Keratinocyte (primary cell): ENCODE measurements around the gene CORO2B. TPM values are rescaled to one million over a fixed set of nuclear protein-coding genes. Genes with fewer than 3 reads are reported as not detected.

Experiments used
- DNase-seq: peaks from one replicate; pipeline ENCODE4 v3.0.0-alpha.2; 2011; ENCODE audit warnings: low read depth, missing footprints, low spot score
- FAIRE-seq: peaks from 2 replicates; lab custom pipeline; 2011; peaks lifted over from hg19 to GRCh38; lab: Jason Lieb, UNC
- H2AFZ ChIP-seq: 2 replicates; pipeline ENCODE4 v1.6.0; 2012; ENCODE audit warnings: low read length, control low read depth, inconsistent platforms; ENCODE audit not compliant: control insufficient read depth
- H3K27ac ChIP-seq: 2 replicates; pipeline ENCODE4 v1.5.1; 2011; ENCODE audit warnings: low read length; ENCODE audit not compliant: control insufficient read depth, insufficient read depth
- H3K27me3 ChIP-seq: 3 replicates; pipeline ENCODE4 v1.6.0; 2011; ENCODE audit warnings: low read length; ENCODE audit not compliant: control insufficient read depth, insufficient read depth; ENCODE audit errors: extremely low read depth
- H3K36me3 ChIP-seq, 2 experiments: 2 replicates in 1 of 2; 3 replicates in 1 of 2; pipeline ENCODE4 v1.5.1; 2011; ENCODE audit warnings: low read length in 2 of 2, mild to moderate bottlenecking in 1 of 2; ENCODE audit not compliant: control insufficient read depth in 2 of 2, insufficient read depth in 2 of 2; ENCODE audit errors: extremely low read depth in 1 of 2
- H3K4me1 ChIP-seq: 3 replicates; pipeline ENCODE4 v1.5.1; 2011; ENCODE audit warnings: low read length; ENCODE audit not compliant: control insufficient read depth, insufficient read depth; ENCODE audit errors: extremely low read depth
- H3K4me2 ChIP-seq: 3 replicates; pipeline ENCODE4 v1.6.0; 2011; ENCODE audit warnings: low read depth, low read length; ENCODE audit not compliant: control insufficient read depth, insufficient read depth; ENCODE audit errors: extremely low read depth
- H3K4me3 ChIP-seq, 3 experiments: fragments of 200-600 bp in 1 of 3; sonication (generic) in 1 of 3; 2 replicates in 2 of 3; 3 replicates in 1 of 3; pipeline ENCODE4 v1.5.1; 2011 to 2016; ENCODE audit warnings: low read length in 3 of 3, mild to moderate bottlenecking in 3 of 3, control low read depth in 2 of 3, inconsistent platforms in 1 of 3, low read depth in 1 of 3, mixed read lengths in 1 of 3, mixed run types in 1 of 3, moderate library complexity in 1 of 3; ENCODE audit not compliant: control insufficient read depth in 2 of 3, insufficient read depth in 2 of 3; ENCODE audit errors: extremely low read depth in 1 of 3
- H3K79me2 ChIP-seq: 2 replicates; pipeline ENCODE4 v1.6.0; 2012; ENCODE audit warnings: low read length; ENCODE audit not compliant: control insufficient read depth, insufficient read depth
- H3K9ac ChIP-seq: 3 replicates; pipeline ENCODE4 v1.6.0; 2011; ENCODE audit warnings: low read length; ENCODE audit not compliant: control insufficient read depth, insufficient read depth; ENCODE audit errors: extremely low read depth
- H3K9me1 ChIP-seq: 3 replicates; pipeline ENCODE4 v1.6.0; 2011; ENCODE audit warnings: low read length; ENCODE audit not compliant: control insufficient read depth, insufficient read depth; ENCODE audit errors: extremely low read depth
- H3K9me3 ChIP-seq: 2 replicates; pipeline ENCODE4 v1.5.1; 2012; ENCODE audit warnings: low read depth, low read length; ENCODE audit not compliant: control insufficient read depth
- H4K20me1 ChIP-seq: 3 replicates; pipeline ENCODE4 v1.6.0; 2011; ENCODE audit warnings: low read length; ENCODE audit not compliant: control insufficient read depth, insufficient read depth; ENCODE audit errors: extremely low read depth
- EZH2 ChIP-seq: IDR thresholded peaks from one replicate; pipeline ENCODE4 v1.6.1; 2012; ENCODE audit warnings: inconsistent platforms, mild to moderate bottlenecking, low read length, moderate library complexity
- dilution Hi-C: fragments of 300-500 bp; cut with MboI; formaldehyde crosslinking; loops from one replicate; pipeline ENCODE4 v1.7.0; 2020; ENCODE audit warnings: low sequenced_read_pairs; ENCODE audit not compliant: extremely low pct_ligation_motif_present
- polyA plus RNA-seq, 5 experiments: library from polyadenylated mRNA; depleted of rRNA in 3 of 5; stranded (reverse) in 3 of 5; stranded (forward) in 1 of 5; unstranded in 1 of 5; fragments of >200 nt; gene quantifications; 1 replicate in 1 of 5; 2 replicates in 3 of 5; 3 replicates in 1 of 5; pipeline versions ENCODE4 v1.2.1 to v1.2.3, GENCODE V29; 2011 to 2012; ENCODE audit warnings: missing spikeins in 2 of 5, low read depth in 1 of 5, low replicate concordance in 1 of 5
- TF ChIP-seq, protein P1 (sequence below), 3 experiments: IDR thresholded peaks in 1 of 3; conservative IDR thresholded peaks in 1 of 3; optimal IDR thresholded peaks in 1 of 3; 2 replicates in 2 of 3; 3 replicates in 1 of 3; pipeline versions ENCODE3 to v1.5.1; 2011; ENCODE audit warnings: low read length in 3 of 3, mild to moderate bottlenecking in 3 of 3, moderate library complexity in 2 of 3, control low read depth in 1 of 3, inconsistent platforms in 1 of 3; ENCODE audit not compliant: insufficient read depth in 2 of 3; ENCODE audit errors: extremely low read depth in 1 of 3

The CORO2B gene
- polyA plus RNA-seq, 1 donor (not counting 4 experiments of a cell fraction or from before 2014, with no cell fraction given) = 0.13 TPM

DNA sequence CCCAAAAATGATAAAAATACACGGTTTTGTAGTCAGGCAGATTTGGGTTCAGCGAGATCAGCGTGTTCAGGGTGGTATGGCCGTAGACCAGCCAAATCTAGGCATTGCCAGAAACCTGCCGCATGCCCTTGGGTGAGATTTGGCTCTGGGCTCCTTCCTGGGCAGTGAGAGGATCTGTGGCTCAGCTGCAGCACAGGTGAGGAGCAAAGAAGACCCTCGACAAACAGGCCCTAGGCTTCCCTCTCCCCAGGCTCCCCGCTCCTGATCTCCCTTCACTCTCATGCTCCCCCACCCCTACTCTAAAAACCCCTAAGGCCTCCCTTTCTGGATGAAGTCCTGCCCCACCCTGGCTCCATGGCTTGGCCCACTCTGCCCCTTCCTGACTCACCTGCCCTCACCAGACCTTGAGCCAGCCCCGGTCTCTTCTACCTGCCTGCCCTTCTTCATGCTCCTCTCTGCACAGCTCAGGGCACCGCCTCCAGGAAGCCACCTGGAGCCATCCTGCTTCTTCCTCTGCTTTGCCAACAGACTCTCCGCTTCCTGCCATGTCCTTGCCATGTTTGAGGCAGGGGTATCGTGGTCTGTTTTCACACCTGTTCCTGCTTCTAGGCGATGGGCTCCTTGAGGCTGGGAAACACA, 88.1 kb downstream of the CORO2B start:
- Histone ChIP-seq H3K27me3 (no peaks in the 10 kb centered on the region), H3K4me3 (no peak overlapping the region)
- FAIRE-seq = no peak

DNA sequence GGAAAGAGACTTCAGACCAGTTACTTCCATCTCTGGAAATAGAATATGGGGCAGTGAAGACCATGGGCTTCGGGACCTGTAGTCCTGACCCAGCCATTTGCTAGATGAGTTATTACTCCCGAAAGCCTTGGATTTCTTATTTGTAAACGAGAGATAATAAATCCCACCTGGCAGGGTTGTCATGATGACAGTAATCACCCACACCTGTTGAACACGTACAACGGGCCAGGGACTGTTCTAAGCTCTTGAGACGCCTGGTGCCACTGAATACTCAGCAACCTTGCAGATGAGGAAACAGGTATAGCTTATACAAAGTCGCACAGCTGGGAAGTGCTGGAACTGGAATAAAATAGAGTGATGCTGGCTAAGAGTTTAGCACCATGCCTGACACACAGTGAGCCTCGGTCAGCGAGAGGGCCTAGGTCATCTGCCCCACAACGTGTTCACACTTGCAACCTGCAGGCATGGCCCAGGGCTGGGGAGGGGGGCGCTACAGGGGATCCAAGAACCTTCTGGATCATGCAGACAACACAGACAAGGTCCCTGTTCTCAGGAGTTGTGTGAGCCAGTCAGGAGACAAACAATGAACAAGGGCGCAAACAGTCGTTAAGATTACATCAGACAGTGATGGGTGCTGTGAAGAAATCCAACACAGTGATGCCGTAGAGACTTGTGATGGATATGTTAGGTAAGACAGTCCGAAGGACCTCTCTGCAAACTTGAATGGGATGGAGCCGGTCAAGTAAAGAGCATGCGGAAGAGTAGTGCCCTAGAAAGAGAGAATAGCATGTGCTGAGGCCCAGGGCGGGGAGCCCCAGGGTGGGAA, 89.2 kb downstream of the CORO2B start:
- H3K79me2 ChIP-seq = no peaks in the 10 kb centered on the region
- H3K9me1 ChIP-seq = no peaks in the 10 kb centered on the region
- H3K4me3 ChIP-seq = no peak overlapping the region
- H4K20me1 ChIP-seq = no peaks in the 10 kb centered on the region
- no peak overlapping the region for H3K9ac ChIP-seq
- H3K9me3 ChIP-seq = no peaks in the 10 kb centered on the region
- H3K36me3 ChIP-seq = no peaks in the 10 kb centered on the region
- DNase-seq (no peak), FAIRE-seq (no peak)
- H3K4me2 ChIP-seq = no peak overlapping the region
- no peak overlapping the region for H3K27ac ChIP-seq
- no peak overlapping the region for H2AFZ ChIP-seq
- H3K27me3 ChIP-seq = no peaks in the 10 kb centered on the region
- dilution Hi-C loops = no loop called here
- H3K4me1 ChIP-seq = no peaks in the 10 kb centered on the region
- TF ChIP-seq, protein P1, sequence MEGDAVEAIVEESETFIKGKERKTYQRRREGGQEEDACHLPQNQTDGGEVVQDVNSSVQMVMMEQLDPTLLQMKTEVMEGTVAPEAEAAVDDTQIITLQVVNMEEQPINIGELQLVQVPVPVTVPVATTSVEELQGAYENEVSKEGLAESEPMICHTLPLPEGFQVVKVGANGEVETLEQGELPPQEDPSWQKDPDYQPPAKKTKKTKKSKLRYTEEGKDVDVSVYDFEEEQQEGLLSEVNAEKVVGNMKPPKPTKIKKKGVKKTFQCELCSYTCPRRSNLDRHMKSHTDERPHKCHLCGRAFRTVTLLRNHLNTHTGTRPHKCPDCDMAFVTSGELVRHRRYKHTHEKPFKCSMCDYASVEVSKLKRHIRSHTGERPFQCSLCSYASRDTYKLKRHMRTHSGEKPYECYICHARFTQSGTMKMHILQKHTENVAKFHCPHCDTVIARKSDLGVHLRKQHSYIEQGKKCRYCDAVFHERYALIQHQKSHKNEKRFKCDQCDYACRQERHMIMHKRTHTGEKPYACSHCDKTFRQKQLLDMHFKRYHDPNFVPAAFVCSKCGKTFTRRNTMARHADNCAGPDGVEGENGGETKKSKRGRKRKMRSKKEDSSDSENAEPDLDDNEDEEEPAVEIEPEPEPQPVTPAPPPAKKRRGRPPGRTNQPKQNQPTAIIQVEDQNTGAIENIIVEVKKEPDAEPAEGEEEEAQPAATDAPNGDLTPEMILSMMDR (optimal IDR thresholded peaks at IDR 0.05 in 1 of 3, IDR thresholded peaks at IDR 0.05 in 1 of 3, conservative IDR thresholded peaks at IDR 0.05 in 1 of 3; ENCODE audit: extremely low read depth in 1 of 3, insufficient read depth in 2 of 3, low read length in 3 of 3) = no peak
- no peak for TF ChIP-seq EZH2

More for the DNA sequence above, 88.1 kb downstream of the CORO2B start:
- Histone ChIP-seq H3K9ac (no peak overlapping the region), H3K36me3 (no peaks in the 10 kb centered on the region), H3K27ac (no peak overlapping the region), H4K20me1 (no peaks in the 10 kb centered on the region), H2AFZ (no peak overlapping the region), H3K4me1 (no peaks in the 10 kb centered on the region), H3K9me3 (no peaks in the 10 kb centered on the region), H3K9me1 (no peaks in the 10 kb centered on the region), H3K4me2 (no peak overlapping the region), H3K79me2 (no peaks in the 10 kb centered on the region)
- dilution Hi-C loops = no loop called here
- no peak for DNase-seq
- TF ChIP-seq, protein P1 (optimal IDR thresholded peaks at IDR 0.05 in 1 of 3, IDR thresholded peaks at IDR 0.05 in 1 of 3, conservative IDR thresholded peaks at IDR 0.05 in 1 of 3; ENCODE audit: extremely low read depth in 1 of 3, insufficient read depth in 2 of 3, low read length in 3 of 3) = no peak
- no peak for TF ChIP-seq EZH2
